Activated CD4-positive, alpha-beta T cell treated with anti-CD3 and anti-CD28 coated beads, Interleukin-2, amount 50 U/mL, for 4 hours (primary cell): Measurements from ENCODE around the gene MOCS1.

Experiments used
- DNase-seq, 2 experiments: peaks; one replicate each; pipeline ENCODE4 v3.0.0-alpha.2; 2020

Gene MOCS1

GRCh38 chr6:39865011-39865888, 69.0 kb downstream of the MOCS1 start:
- DNase-seq: peak; percentile 34 to 45

- no peak for DNase-seq
Observed at GRCh38 chr6:39861663-39862062, 72.6 kb downstream of the MOCS1 start.

- no peak for DNase-seq
Observed at GRCh38 chr6:39859025-39859424, 75.2 kb downstream of the MOCS1 start.

- DNase-seq: no peak
Observed at GRCh38 chr6:39855356-39855995, 78.8 kb downstream of the MOCS1 start.
